Vagina (tissue), 2 donors: ENCODE results near the gene PPP1CA. TPM values are rescaled to one million over a fixed set of nuclear protein-coding genes. Genes with fewer than 3 reads are reported as not detected.

Source experiments
- DNase-seq, 2 donors: peaks; one replicate each; pipeline ENCODE4 v3.0.0-alpha.2; 2017; ENCODE audit errors: extremely low spot score in 2 of 2
- H3K27ac ChIP-seq: fragments of 200-600 bp; sonication (generic); one replicate; pipeline ENCODE4 v1.5.1; 2019
- H3K27me3 ChIP-seq: fragments of 200-600 bp; sonication (generic); one replicate; pipeline ENCODE4 v1.5.1; 2019
- H3K36me3 ChIP-seq, 2 donors: fragments of 200-600 bp; sonication (generic); one replicate each; pipeline ENCODE4 v1.5.1; 2017 to 2019
- H3K4me1 ChIP-seq: fragments of 200-600 bp; sonication (generic); one replicate; pipeline ENCODE4 v1.5.1; 2019
- H3K4me3 ChIP-seq, 2 donors: fragments of 200-600 bp; sonication (generic); 1 replicate in 1 of 2; 2 replicates in 1 of 2; pipeline ENCODE4 v1.5.1; 2016 to 2019
- H3K9me3 ChIP-seq: fragments of 200-600 bp; sonication (generic); one replicate; pipeline ENCODE4 v1.5.1; 2019
- POLR2A ChIP-seq, 2 donors: fragments of 450-650 bp; IDR thresholded peaks; one replicate each; pipeline ENCODE4 v1.6.1; 2017; ENCODE audit warnings: antibody characterized with exemption in 2 of 2, mild to moderate bottlenecking in 2 of 2, moderate library complexity in 2 of 2
- POLR2AphosphoS5 ChIP-seq, 2 donors: sonication (generic); formaldehyde crosslinking; IDR thresholded peaks; one replicate each; pipeline ENCODE4 v1.9.0; 2017; ENCODE audit warnings: antibody characterized with exemption in 2 of 2, mild to moderate bottlenecking in 2 of 2, low read depth in 1 of 2; ENCODE audit not compliant: insufficient read depth in 1 of 2
- intact Hi-C: fragments of 100-400 bp; cut with DNase I; formaldehyde crosslinking; loops from one replicate; pipeline ENCODE4 v1.15.1; 2023
- total RNA-seq: library from RNA; depleted of rRNA; stranded (reverse); fragments of >200 nt; gene quantifications from one replicate; pipeline ENCODE4 v1.2.3, GENCODE V29; 2016
- TF ChIP-seq, protein P1 (sequence below), 3 experiments: fragments of 450-650 bp in 2 of 3; fragments of 200-600 bp in 1 of 3; sonication (generic) in 1 of 3; IDR thresholded peaks; one replicate each; pipeline ENCODE4 v1.5.1; 2017 to 2019; ENCODE audit warnings: antibody characterized with exemption in 3 of 3, mild to moderate bottlenecking in 2 of 3, moderate library complexity in 2 of 3

The PPP1CA gene
- total RNA-seq, 1 donor from 2014 or later: 102 TPM

DNA sequence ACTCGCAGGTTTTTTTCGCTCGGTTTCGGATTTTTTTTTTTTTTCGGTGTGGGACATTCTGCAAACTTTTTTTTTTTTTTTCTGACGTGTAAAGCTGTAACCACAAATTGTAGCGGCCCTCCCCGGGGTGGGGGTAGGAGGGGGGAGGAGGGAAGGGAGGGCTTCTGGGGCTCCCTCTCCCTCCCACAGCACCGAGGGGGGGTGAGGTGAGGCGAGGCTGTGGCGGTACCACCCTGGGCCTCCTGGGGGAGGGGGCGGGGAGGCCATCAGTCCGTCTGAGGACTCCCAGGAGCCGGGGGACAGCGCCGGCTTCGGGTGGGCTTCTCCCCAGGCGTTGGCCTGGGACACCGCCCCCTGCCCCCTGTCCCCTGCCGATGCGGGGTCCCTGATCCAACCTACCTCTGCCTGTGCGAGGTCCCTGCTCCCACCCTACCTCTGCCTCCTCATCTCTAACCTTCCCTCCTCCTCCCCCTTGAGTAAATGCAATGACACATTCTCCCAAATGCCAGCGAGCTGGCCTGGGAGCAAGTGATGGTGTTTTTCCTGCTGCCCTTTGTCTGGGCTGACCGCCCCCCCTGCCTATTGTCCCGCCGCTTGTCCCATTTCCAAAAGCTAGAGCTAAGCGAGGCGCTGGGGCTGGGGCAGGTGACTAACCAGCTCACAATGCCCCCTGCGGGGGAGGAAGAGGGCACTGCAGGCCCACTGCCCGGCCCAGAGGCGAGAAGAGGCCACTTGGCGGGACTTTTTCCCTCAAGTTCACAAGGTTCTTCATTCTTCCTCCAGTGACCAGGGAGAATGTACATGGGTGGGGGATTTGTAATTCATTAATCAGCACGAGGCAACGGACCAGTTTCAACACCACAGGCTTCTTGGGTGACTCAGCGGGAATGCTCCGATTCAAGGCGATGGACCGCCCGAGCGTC lies 27.7 kb downstream of the PPP1CA start:
- TF ChIP-seq, protein P1, sequence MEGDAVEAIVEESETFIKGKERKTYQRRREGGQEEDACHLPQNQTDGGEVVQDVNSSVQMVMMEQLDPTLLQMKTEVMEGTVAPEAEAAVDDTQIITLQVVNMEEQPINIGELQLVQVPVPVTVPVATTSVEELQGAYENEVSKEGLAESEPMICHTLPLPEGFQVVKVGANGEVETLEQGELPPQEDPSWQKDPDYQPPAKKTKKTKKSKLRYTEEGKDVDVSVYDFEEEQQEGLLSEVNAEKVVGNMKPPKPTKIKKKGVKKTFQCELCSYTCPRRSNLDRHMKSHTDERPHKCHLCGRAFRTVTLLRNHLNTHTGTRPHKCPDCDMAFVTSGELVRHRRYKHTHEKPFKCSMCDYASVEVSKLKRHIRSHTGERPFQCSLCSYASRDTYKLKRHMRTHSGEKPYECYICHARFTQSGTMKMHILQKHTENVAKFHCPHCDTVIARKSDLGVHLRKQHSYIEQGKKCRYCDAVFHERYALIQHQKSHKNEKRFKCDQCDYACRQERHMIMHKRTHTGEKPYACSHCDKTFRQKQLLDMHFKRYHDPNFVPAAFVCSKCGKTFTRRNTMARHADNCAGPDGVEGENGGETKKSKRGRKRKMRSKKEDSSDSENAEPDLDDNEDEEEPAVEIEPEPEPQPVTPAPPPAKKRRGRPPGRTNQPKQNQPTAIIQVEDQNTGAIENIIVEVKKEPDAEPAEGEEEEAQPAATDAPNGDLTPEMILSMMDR (IDR thresholded peaks at IDR 0.05): no peak
- TF ChIP-seq POLR2AphosphoS5 (IDR thresholded peaks at IDR 0.05; ENCODE audit: insufficient read depth in 1 of 2, low read depth in 1 of 2) (peak; percentile 75 to 93), POLR2A (IDR thresholded peaks at IDR 0.05) (no peak)
- DNase-seq: no peak
- no peaks in the 10 kb centered on the region for H3K36me3 ChIP-seq
- H3K27ac ChIP-seq: peak overlapping the region; percentile 98
- no peaks in the 10 kb centered on the region for H3K27me3 ChIP-seq
- no peaks in the 10 kb centered on the region for H3K9me3 ChIP-seq
- intact Hi-C loops: loop anchor here (1.0 kb wide), 1 partner anchor 20 kb away; no protein-coding TSS in a partner anchor
- H3K4me3 ChIP-seq: peak overlapping the region; percentile 63 to 81
- H3K4me1 ChIP-seq: peaks cover 67% of the 10 kb centered on the region

GRCh38 chr11:67372993-67373647 lies 28.5 kb downstream of the PPP1CA start, which contains the start of gene CLCF1:
Gene CLCF1 (minus strand): TSS chr11:67373598. CDS start chr11:67373539, 59 bp downstream.
- Histone ChIP-seq H3K27ac (peak within 1 kb of the TSS; percentile 98), H3K36me3 (no peaks in the 10 kb centered on the region)
- DNase-seq: no peak

GRCh38 chr11:67372321-67372992 lies 29.2 kb downstream of the PPP1CA start:
- no peaks in the 10 kb centered on the region for H3K36me3 ChIP-seq
- peak overlapping the region; percentile 63 to 81 for H3K4me3 ChIP-seq
- no peak for TF ChIP-seq POLR2A (IDR thresholded peaks at IDR 0.05)
- TF ChIP-seq POLR2AphosphoS5 (IDR thresholded peaks at IDR 0.05; ENCODE audit: insufficient read depth in 1 of 2, low read depth in 1 of 2): peak in 1 of 2 donors; percentile 13
- TF ChIP-seq, protein P1 (IDR thresholded peaks at IDR 0.05): no peak
- intact Hi-C loops: no loop called here
- no peak for DNase-seq
- H3K27me3 ChIP-seq: no peaks in the 10 kb centered on the region
- H3K27ac ChIP-seq: peak overlapping the region; percentile 98
- H3K9me3 ChIP-seq: no peaks in the 10 kb centered on the region
- H3K4me1 ChIP-seq: peaks cover 76% of the 10 kb centered on the region

More at GRCh38 chr11:67372993-67373647, 28.5 kb downstream of the PPP1CA start, which contains the start of gene CLCF1:
- Histone ChIP-seq H3K9me3 (no peaks in the 10 kb centered on the region), H3K4me3 (peak within 1 kb of the TSS; percentile 63 to 81), H3K27me3 (no peaks in the 10 kb centered on the region), H3K4me1 (peaks cover 69% of the 10 kb centered on the region)
- TF ChIP-seq POLR2A (IDR thresholded peaks at IDR 0.05): peak in 1 of 2 donors; percentile 4
- no peak for TF ChIP-seq POLR2AphosphoS5 (IDR thresholded peaks at IDR 0.05; ENCODE audit: insufficient read depth in 1 of 2, low read depth in 1 of 2)
- intact Hi-C loops: loop anchor here (1.0 kb wide), 1 partner anchor 19 kb away; no protein-coding TSS in a partner anchor

GRCh38 chr11:67371911-67372320 lies 29.7 kb downstream of the PPP1CA start:
- Histone ChIP-seq H3K27ac (peak overlapping the region; percentile 98), H3K4me3 (peak overlapping the region; percentile 63 to 81), H3K4me1 (peaks cover 81% of the 10 kb centered on the region), H3K9me3 (no peaks in the 10 kb centered on the region), H3K27me3 (no peaks in the 10 kb centered on the region), H3K36me3 (no peaks in the 10 kb centered on the region)
- DNase-seq: no peak
- intact Hi-C loops: no loop called here
- no peak for TF ChIP-seq POLR2A (IDR thresholded peaks at IDR 0.05)
- TF ChIP-seq, protein P1 (IDR thresholded peaks at IDR 0.05): no peak
- no peak for TF ChIP-seq POLR2AphosphoS5 (IDR thresholded peaks at IDR 0.05; ENCODE audit: insufficient read depth in 1 of 2, low read depth in 1 of 2)
